DND-41 (cell line): ENCODE measurements around the gene IFITM5.
"Not testable (repeated sequence)": the region's sequence is repeated elsewhere in the genome, so short reads cannot be mapped to it uniquely, and the experiment has no call there.

ENCODE experiments used
- CTCF ChIP-seq: IDR thresholded peaks from 2 replicates; pipeline ENCODE4 v1.5.1; 2012; ENCODE audit warnings: borderline replicate concordance, low read length, moderate library complexity, mild to moderate bottlenecking; ENCODE audit not compliant: poor library complexity, severe bottlenecking; ENCODE audit errors: extremely low read depth
- EZH2 ChIP-seq: IDR thresholded peaks from 3 replicates; pipeline ENCODE4 v1.6.1; 2012; ENCODE audit warnings: borderline replicate concordance, low read depth, mild to moderate bottlenecking, moderate library complexity, low read length, inconsistent platforms; ENCODE audit not compliant: severe bottlenecking

- TF ChIP-seq CTCF, EZH2: not testable (repeated sequence)
Observed at GRCh38 chr11:307766-308708, 8.7 kb upstream of the IFITM5 start, which contains the start of gene IFITM2.
